AG04449 (cell line): Measurements from ENCODE around the gene WDR75.

Experiments used
- CTCF ChIA-PET: fragments of 350-600 bp; formaldehyde crosslinking; extraction: SDS; loops from one replicate; lab custom pipeline; 2021; ENCODE audit warnings: antibody characterized with exemption; lab: Yijun Ruan, JAX
- POLR2A ChIA-PET: fragments of 400-600, 350-600 bp; formaldehyde crosslinking; extraction: SDS; loops from one replicate; lab custom pipeline; 2020; ENCODE audit warnings: antibody characterized with exemption, inconsistent platforms; lab: Yijun Ruan, JAX
- DNase-seq: peaks from one replicate; pipeline ENCODE4 v3.0.0-alpha.2; 2010; ENCODE audit warnings: low read depth, low spot score
- H3K4me3 ChIP-seq: 2 replicates; pipeline ENCODE4 v1.5.1; 2011; ENCODE audit warnings: low read depth, mild to moderate bottlenecking, control low read depth, low read length
- CTCF ChIP-seq: IDR thresholded peaks from one replicate; pipeline ENCODE4 v1.5.1; 2011; ENCODE audit warnings: mild to moderate bottlenecking, moderate library complexity, low read length, control low read depth, inconsistent platforms; ENCODE audit not compliant: insufficient read depth; ENCODE audit errors: missing control alignments

WDR75 gene

GRCh38 chr2:189481071-189481470 lies 39.8 kb downstream of the WDR75 start:
- ChIA-PET CTCF (interaction anchor here (1.3 to 1.5 kb wide), 2 partner anchors 8 to 12 kb away, joined by 3 read pairs; no protein-coding TSS in a partner anchor), POLR2A (no interaction called here)
- TF ChIP-seq CTCF: no peak
- H3K4me3 ChIP-seq: no peak overlapping the region
- no peak for DNase-seq

DNA sequence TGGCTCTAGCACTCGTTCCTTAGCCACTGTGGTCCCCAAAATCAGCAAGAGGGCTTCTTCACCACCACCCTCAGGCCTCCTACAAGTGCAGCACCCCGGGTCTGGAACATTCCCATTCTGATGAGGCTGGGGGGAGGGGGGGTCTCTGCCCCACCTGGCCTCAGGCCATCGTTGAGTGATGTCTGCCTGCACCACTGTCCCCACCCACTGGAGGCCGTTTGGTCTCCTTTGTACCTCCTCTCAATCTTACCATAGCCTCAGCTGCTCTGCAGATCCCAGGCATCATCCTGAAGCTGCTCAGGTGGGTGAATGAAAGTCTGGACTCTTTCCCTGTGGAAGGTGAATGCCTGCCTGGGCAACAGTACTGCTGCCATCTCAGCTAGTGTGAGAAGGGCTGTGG lies 42.3 kb downstream of the WDR75 start:
- POLR2A ChIA-PET: no interaction called here

GRCh38 chr2:189483980-189484740 lies 42.9 kb downstream of the WDR75 start:
- no peak for TF ChIP-seq CTCF
- no peak overlapping the region for H3K4me3 ChIP-seq
- no peak for DNase-seq
- CTCF ChIA-PET: no interaction called here
- POLR2A ChIA-PET: no interaction called here

More for the DNA sequence above, 42.3 kb downstream of the WDR75 start:
- TF ChIP-seq CTCF: no peak
- DNase-seq: no peak
- CTCF ChIA-PET: no interaction called here
- H3K4me3 ChIP-seq: no peak overlapping the region

DNA sequence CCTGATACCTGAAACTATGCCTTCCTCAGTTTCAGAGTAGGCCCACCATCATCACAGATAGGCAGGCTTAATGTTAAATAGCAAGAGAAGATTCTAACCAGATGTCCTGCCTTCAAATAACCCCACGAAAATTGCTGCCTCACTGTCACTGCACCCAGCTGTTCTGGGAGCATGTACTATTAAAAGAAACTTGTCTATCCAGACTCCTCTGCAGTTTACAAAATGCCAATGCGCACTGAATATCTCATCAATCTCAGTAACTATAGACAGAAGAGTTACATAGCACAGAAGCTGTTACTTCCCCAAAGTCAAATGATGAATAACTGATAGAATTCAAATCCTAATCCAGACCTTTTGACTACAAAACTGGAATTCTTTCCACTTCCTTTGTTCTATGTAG lies 43.9 kb downstream of the WDR75 start:
- no peak for DNase-seq
- TF ChIP-seq CTCF: no peak
- CTCF ChIA-PET: no interaction called here
- POLR2A ChIA-PET: no interaction called here
- no peak overlapping the region for H3K4me3 ChIP-seq

GRCh38 chr2:189486237-189486770 lies 45.0 kb downstream of the WDR75 start:
- H3K4me3 ChIP-seq: no peak overlapping the region
- no peak for TF ChIP-seq CTCF
- CTCF ChIA-PET: no interaction called here
- DNase-seq: no peak
- POLR2A ChIA-PET: no interaction called here

DNA sequence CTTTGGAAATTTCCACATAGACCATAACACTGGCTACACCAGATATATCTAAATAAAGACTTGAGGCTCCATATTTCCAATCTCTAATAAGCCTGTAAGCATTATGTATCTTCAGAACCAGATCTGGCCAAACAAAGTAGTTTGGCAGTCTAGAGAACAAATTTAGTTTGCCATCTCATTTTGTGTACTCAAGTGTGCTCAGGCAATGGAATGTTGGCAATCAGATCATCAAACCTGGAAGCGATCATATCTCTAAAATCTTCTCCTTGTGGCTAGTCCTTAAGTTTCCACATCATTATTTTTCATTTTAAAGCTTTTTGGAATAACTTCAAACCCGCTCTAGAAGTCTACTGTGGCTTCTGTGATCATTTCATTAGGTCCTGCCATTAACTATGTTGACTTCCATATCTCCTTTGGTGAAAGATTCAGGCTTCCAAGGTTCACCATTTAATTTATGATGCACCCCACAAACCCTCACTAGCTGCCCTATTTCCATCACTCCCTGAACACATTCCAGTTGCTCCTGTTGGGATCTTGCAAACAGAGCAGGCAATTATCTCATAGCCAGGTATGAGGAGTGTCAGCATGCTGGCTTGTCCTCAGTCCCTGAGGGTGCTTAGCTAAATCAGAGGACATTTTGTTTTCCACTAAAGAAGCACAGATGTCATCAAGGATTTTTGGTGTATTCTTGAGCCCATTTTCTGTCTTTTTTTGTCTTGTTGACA lies 46.2 kb downstream of the WDR75 start:
- CTCF ChIA-PET: no interaction called here
- TF ChIP-seq CTCF: no peak
- H3K4me3 ChIP-seq: no peak overlapping the region
- no peak for DNase-seq
- POLR2A ChIA-PET: no interaction called here
